HG03280 (cell line): Measurements from ENCODE around the gene DNAJC4.
A peak's percentile ranks its signal among the peaks of the same experiment; 100 is the strongest.

Experiments used
- ATAC-seq: cut with Tn5 transposase; IDR thresholded peaks from one replicate; pipeline ENCODE4 v1.9.1; 2021; ENCODE audit warnings: mild to moderate bottlenecking, moderate library complexity; ENCODE audit not compliant: unreplicated experiment

DNAJC4 gene

DNA sequence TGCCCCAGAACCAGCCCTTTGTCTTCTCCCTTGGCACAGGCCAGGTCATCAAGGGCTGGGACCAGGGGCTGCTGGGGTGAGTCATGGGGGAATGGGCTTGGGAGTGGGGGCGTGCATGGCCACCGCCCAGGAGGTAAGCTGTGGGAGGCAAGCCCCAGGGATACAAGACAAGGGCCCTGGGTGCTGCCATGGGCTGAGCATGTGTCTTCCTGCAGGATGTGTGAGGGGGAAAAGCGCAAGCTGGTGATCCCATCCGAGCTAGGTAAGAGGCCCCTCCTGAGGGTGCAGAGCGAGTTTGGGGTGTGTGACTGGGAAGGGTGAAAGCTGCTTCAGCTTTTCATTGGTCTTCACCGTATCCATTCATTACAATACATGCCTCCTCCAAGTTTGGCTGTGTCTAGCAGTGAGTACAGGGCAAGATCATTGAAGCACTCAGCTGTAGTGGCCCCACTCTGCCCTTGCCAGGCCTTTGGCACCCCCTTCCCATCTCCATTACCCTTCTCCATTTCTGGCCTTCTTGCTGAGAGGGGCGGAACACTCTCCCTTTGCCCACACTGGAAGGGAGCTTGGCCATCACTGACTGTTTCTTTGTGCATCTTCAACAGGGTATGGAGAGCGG is 13.0 kb downstream of the DNAJC4 start:
- ATAC-seq = no peak

DNA sequence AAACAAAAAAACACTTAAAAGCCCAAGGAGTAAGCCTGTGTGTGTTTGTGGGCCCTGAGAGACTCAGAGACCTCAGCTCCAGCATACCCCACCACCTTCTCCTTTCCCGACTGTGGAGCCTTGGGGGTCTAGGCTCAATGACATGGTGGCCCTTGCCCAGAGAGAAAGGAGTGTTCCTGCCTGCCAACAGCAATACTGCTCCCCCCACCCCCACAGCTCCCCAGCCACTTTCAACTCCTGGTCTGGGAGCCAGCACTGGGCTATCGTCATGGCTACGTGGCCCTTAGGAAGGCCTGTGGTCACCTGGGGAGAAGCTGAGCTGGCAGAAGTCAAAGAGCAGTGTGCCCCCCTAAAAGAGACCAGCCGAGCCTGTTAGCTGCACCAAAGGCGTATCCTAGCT is 13.8 kb downstream of the DNAJC4 start:
- ATAC-seq = no peak

DNA sequence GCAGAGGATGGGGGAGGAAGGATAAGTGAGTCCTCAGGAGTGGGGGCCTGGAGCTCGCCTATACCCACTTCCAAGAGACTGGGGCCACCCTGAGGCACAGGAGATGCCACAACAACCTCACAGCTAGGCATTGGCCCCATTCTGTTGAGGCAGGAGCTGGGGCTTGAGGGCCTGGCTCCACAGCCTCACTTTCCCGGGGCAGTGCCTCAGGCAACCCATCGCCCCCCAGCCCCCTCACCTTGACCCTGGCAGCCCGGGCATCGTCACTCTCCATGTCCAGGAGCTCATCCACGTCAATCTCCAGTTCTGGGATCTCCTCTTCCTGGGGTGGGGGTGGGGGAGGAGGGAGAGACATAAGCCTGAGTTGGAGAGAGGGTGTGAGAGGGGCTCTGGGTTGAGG is 14.6 kb downstream of the DNAJC4 start:
- no peak for ATAC-seq

DNA sequence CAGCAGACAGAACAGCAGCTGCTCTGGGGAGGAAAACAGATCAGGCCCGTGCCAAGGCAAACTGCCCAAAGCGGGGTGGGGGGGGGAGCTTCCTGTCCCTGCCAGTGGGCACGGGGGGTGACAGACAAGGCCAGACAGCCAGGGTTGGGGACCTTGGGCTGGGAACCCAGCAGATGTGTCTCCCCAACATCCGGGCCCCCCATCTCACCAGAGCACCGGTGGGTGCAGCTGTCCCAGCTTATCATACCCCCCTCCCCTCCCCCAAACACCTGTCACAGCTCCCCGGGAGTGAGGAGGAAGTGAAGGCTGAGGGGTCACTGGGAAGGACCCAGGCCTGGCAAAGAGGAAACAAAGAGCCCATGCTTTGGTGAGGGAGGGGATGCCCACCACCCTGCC is 15.1 kb downstream of the DNAJC4 start:
- no peak for ATAC-seq

DNA sequence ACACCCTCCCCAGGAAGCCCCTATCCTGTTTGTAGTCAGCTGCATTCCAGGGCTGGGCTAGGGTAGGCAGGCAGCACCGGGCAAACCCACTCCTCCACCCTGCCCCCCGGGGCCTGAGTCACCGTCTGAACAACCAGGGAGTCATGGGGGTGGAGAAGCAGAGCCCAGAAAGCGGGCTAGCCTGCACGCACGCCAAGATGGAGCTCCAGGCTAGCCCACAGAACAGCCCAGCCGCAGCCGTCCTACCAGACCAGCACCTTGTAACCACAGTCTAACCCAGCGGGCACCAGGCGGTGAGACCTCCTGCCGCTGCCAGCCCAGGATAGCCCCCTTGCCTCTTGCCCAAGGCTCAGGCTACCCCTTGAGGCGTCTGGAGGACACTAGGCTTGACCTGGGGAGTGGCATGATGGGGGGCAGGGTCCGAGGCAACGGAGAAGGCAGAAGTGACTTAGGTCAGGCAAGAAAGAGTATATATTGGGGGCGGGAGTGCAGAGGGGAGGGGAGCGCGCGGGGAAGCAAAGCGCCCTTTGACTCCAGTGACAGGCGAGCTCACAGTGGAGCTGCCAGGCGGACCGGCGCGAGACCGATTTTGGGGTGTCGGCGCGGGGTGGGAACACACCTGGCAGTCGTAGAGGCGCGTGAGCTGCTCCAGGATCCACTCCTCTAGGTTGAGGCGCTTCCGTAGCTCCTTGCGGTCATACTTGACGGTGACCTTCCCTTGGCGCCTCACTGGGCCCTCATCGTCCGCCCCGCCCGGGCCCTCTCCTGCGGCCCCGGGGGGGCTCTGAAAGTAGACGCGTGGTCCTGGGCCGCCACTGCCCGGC is 15.7 kb downstream of the DNAJC4 start:
- no peak for ATAC-seq

DNA sequence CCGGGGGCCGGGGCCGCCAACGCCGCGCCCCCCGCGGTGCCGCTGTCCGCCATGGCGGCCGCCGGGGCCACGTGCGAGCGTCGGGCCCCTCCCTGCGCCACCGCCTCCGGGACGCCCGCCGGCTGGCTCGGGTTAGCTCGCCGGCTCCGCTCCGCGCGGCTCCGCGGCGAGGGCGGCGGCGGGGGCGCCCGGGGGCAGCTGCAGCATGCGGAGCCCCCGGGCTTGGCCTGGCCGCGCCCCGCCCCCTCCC is 16.2 kb downstream of the DNAJC4 start:
- ATAC-seq = peak; percentile 5

DNA sequence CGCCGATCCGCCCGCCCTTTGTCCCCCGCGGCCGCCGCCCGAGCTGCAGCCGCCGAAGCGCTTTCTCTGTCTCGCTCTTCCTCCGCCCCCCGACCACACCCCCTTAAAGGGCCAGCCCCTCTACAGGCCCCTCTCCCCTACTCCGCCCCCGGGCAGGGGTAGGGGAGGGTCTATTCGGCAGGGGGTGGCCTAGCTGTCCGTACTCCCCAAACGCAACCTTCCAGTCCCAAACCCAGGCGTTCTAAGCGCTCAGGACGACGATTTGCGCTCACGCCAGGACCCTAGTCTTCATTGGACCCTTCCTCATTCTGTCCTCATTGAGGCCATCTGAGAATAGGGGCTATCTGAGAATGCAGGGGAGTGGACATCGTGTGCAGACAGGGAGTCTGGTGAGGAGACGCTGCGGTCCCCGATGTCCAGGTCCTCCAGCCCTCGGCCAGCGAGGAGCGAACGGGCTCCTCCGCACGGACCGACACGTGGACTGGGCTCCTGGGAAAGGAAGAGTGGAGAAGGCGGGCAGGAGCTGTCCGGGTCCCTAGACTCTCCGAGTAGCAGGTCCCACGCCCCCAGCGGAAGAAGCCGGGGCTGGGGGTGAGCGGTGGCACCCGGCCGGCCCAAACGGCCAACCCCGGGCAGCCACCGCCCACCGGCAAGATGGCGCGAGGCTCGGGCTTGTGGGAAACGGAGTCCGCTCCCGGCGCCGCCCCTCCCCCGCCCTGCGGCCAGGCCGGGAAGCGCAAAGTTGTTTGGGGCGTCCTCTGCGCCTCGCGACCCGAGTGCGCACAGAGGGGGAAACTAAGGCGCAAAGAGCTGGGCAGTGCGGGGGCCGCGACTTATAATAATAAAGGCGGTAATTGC is 16.8 kb downstream of the DNAJC4 start, which contains the start of gene PPP1R14B:
Gene PPP1R14B (minus strand): TSS at position 73 of the 858 bp plus-strand sequence. CDS start 270 bp downstream, outside the sequence.
- ATAC-seq = peak; percentile 39

DNA sequence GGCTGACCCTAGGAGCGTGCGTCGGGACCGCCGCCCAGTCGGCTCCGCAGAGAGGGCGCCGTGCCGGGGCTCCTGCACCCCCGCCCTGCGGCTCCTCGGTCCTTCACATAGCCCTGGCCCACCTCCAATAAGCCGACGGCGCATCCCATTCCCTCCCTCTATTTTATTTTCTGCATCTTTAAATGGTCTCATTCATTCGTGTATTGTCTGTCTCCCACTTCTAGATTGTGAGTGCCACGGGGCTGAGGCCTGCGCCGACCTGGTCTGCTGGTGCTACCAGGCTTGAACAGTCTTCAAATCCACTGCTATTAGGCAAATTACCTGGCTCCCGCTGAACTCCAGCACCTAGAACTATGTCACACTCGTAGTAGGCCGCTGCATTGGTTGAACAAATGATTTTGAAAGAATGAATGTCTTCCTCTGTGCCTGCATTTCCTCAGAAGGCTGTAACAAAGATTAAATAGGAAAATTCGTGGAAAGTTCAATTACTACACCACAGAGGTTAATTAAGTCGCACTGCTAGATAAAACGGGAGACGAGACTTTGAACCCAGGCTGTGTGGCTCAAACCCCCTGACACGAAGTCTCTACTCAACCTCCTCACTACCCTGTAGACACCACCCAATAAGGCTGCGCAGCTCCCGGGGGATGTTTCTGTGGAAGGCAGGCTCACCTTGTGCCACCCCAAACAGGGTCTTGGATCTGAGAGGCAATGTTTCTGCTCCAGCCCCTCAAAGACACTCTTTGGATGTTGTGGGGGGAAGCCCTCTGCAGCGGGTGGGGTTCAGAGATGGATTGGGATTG is 17.6 kb downstream of the DNAJC4 start:
- no peak for ATAC-seq

DNA sequence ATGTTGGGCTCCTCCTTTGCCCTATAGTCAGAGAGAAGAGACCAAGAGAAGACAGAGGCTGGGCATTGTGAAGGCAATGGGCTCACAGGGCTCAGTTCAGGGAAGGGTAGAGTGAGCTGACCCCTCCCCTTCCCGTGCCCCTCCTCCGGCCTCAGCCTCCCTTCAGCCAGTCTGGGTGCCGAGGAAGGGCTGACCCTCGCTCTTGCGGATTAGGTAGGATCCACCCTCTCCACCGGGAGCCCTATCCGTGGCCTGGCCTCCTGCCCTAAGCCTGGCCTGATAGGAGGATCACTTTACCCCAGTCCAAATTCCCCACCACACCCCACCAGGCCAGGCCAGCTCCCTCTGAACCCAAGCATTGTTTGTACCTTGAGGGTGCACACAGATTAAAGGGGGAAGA is 18.2 kb downstream of the DNAJC4 start:
- no peak for ATAC-seq

DNA sequence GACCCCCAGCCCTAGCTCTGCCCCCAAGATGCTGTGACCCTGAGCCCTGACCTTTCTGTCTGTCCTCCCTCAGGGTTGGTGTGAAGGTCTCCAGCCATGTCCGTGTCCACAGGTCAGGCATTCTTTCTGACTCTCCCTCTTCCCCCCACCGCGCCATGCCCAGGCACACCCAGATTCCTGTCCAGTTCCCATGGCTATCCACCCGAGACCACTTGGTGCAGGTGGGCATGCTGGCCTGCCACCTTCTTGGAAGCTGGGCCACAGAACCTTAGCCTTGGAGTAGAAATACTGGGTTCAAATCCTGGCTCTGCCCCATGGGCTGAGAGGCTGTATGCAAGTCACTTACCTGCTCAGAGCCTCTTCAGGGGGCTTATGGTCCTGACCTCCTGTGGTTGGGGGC is 18.7 kb downstream of the DNAJC4 start:
- no peak for ATAC-seq

DNA sequence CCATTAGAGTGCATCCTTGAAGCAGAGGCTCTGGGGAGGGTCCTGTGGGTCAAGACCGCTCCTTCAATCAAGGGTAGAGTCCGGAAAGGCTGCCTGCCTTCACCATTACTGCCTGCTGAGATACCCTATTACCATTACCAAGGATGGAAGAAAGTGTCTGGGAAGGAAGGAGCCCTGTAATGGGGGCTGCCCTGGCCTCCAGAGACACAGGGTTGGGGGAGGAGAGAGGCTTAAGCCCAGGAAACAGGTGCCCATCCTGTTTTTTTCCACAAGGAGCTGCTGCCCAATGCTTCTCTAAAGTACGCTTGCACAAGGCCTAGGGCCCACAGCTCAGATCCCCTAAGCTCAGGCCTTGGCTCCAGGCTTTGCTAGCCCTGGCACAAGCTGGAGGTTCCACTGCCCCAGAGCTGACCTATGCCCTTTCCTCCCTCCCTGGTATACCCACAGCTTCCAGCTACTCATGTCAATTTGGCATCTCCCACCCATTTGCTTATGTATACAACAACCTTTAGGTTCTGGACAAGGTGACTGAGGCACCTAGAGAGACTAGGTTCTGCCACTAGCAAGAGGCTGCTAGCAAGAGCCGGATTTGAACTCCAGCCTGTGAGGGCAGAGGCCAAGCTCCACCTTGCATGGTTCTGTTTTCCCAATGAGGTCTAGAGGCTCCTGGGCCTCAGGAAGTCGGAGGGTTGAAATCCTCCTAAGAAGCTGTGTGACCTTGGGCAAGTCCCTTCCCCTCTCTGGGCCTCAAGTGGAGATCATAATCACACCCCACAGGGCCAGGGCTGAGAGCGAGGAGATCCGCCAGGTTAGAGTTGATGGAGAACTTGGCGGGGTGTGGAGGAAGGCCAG is 19.4 kb downstream of the DNAJC4 start:
- ATAC-seq = no peak

DNA sequence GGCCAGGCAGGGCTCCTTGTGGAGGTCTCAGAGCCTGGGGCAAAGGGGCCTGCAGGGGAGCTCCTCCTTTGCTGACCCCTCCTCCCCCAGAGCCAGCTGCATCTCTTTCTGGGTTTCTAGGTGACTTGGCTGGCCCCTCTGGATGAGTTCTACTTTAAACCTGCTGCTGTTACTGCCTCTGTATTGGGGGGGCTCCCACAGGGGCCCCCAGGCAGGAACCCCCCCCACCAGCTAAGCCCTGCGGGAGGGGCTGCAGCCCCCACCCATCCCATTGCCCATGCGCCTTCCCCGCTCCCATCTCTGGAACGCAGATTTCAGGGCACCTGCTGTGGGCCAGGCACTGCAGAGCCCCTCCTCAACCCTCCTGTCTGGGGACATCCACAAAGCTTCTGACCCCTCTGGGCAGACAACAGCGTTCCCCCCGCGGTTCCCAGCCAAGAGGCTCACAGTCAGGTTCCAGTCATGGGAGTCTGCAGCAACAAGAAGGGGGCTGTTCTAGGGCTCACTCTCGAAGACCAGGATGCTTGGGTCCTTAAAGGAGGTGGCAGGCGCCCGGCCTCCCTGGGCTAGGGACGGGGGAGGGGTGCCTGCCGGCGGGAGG is 20.2 kb downstream of the DNAJC4 start:
- ATAC-seq = no peak

DNA sequence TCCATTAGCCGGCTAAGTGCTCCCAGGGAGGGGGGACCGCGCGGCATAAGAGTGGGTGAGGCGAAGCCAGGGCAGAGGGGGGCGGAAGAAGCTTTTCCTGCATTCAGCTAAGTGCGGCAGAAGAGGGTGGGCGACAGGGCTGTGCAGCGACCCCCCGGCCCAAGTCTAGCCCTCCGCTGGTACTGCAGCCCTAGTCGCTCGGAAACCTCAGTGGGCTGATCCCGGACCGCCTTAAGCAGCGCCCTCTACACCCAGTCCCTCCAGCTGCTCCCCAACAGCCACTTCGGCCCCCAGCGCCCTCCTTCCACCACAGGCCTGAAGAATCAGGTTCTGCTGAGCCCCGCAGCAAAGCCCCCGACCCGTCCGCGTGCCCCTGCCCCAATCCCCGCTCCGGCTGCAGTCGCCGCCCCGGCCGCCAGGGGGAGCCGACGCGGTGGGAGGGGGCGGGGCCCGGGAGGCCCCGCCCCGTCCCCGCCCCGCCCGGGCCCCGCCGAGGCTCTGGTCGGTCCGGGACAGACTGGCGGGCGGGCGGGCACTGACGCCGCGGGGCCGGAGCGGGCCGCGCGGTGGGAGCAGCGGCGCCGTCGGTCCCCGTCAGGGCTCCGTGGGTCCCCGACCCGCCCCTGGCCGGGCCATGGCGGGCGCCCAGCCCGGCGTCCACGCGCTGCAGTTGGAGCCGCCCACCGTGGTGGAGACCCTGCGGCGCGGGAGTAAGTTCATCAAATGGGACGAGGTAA is 20.8 kb downstream of the DNAJC4 start, which contains the start of gene PLCB3:
Gene PLCB3 (plus strand): TSS at position 515 of the 737 bp plus-strand sequence. CDS start 120 bp downstream, at position 635.
- peak; percentile 41 for ATAC-seq

DNA sequence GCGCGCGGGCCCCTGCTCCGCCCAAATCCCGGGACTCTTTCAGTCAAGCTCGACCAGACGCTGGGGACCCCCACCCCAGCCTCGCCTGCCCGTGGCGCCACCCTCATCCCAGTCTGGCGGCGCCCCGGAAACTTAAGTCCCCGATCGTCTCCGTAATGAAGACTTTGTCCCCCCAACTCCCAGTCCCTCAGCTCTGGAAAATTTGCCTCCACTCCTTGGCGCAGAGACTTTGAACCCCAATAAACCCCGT is 21.3 kb downstream of the DNAJC4 start:
- no peak for ATAC-seq

DNA sequence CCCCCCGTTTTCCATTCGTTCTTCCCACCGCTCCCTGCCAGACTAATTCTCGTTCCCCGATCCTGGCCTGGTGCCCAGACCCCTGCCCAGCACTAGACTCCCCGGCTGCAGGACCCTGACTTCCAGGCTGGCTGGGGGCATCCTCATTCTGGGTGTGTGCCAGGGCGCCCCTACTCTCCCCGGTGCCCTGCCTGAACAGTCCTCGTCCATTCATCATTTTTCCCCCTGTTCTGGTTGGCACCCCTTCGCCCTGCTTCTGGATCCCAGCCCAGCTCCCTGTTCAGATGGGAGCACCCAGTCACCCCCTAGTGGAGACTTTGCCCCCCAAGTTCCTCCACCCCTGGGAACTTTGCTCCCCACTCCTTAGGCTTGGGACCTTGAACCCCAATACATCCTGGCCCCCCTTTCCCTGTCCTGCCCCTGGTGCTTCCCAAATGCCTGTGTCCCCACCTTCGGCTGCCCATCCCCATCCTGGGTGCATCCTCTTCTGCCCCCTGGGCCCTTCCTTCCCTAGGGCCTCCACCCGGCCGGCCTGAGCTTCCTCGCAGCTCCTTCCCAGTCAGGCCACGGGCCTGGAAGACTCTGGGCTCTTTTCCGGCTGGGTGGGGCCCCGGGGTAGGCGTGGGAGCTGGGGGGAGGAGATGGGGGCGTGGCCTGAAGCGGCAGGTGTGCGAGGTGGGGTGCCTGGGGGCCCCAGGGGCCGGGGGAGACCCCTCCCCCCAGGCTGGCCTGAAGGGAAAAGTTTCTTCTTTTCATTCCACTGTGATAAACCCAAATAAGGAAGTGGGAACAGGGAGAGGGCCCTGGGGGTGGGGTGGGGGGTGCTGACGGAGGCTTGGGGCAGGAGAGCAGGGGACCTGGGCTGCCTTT is 21.9 kb downstream of the DNAJC4 start:
- ATAC-seq = no peak

DNA sequence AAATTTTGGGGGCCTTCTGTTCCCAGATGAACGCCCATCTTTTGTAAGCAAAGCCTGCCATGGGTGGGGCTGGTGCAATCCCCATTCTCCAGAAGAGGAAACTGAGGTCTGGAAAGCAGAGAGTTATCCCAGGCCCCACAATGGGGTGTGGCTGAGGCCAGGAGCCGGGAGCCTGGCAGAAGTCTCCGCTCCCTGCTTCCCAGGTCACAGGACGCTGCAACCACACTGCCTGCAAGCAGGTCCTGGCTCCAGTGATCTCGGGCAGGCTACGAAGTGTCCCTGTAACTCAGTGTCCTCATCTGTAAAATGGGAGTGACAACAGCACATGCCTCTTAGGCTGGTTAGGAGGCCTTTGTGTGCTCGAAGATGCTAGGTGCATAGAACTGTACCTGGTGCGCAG is 22.7 kb downstream of the DNAJC4 start:
- no peak for ATAC-seq

DNA sequence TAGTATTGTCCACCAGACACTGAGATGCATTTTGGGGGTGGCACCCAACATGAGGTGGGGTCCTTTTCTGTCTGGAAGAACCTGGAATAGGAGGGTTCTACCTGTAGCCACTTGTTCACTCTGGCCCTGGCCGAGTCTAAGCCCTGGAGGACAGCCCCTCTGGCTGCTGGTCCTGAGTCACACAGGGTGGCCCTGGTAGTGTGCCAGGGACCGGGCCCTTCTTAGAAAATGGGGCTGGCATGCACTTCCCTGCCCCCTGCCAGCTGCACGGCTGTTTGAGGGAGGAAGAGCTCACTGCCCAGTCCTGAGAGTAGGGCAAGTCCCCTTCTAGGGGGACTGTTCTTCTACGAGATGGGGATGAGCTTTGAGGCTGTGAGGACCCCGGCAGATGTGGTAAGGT is 23.1 kb downstream of the DNAJC4 start:
- ATAC-seq = no peak

DNA sequence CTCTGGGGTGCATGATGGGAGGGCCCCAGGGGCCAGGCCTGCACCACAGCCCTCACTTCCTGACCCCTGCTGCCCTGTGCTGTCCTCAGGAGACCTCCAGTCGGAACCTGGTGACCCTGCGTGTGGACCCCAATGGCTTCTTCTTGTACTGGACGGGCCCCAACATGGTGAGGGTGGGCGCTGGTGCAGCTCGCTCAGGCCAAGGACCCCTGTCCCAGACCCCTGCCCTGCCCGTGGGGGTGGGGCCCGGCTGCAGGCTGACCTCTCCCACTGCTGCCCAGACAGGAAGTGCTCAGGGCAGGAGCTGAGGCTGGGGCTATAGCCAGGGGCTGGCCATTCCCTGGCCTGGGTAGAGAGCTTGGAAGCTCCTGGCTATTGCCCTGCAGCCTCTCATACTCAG is 24.0 kb downstream of the DNAJC4 start:
- no peak for ATAC-seq
